COLO829 (cell line): ENCODE results near the gene SPATC1L.
"Not testable (repeated sequence)": the region's sequence is repeated elsewhere in the genome, so short reads cannot be mapped to it uniquely, and the experiment has no call there.

Experiments
- DNase-seq: peaks from one replicate; pipeline ENCODE4 v3.0.0; 2012; ENCODE audit warnings: low spot score

The SPATC1L gene

GRCh38 chr21:46183337-46183909, 836 bp downstream of the SPATC1L start:
- DNase-seq, result not testable (repeated sequence)

- no peak for DNase-seq
These were observed 1.5 kb downstream of the SPATC1L start for GRCh38 chr21:46182548-46183336.

GRCh38 chr21:46181953-46182547, 2.2 kb downstream of the SPATC1L start:
- no peak for DNase-seq

GRCh38 chr21:46181436-46181835, 2.8 kb downstream of the SPATC1L start:
- DNase-seq, result no peak

GRCh38 chr21:46180778-46181391, 3.4 kb downstream of the SPATC1L start:
- DNase-seq, result no peak

- DNase-seq, result no peak
These were observed 4.1 kb downstream of the SPATC1L start for GRCh38 chr21:46180079-46180722.

GRCh38 chr21:46179708-46180078, 4.6 kb downstream of the SPATC1L start:
- DNase-seq, result no peak

- DNase-seq, result no peak
These were observed 5.3 kb downstream of the SPATC1L start for GRCh38 chr21:46178961-46179360.

GRCh38 chr21:46176443-46177129, 7.7 kb downstream of the SPATC1L start:
- not testable (repeated sequence) for DNase-seq

- DNase-seq, result no peak
These were observed 10.7 kb downstream of the SPATC1L start for GRCh38 chr21:46173573-46173972.

- no peak for DNase-seq
These were observed 11.3 kb downstream of the SPATC1L start for GRCh38 chr21:46172863-46173528.

GRCh38 chr21:46171996-46172862, 12.0 kb downstream of the SPATC1L start:
- DNase-seq, result no peak

- DNase-seq, result no peak
These were observed 12.7 kb downstream of the SPATC1L start for GRCh38 chr21:46171585-46171984.

- DNase-seq, result not testable (repeated sequence)
These were observed 13.6 kb downstream of the SPATC1L start for GRCh38 chr21:46170436-46171193.

- no peak for DNase-seq
These were observed 15.4 kb downstream of the SPATC1L start for GRCh38 chr21:46168659-46169386.

GRCh38 chr21:46168238-46168637, 16.0 kb downstream of the SPATC1L start:
- DNase-seq, result no peak

- DNase-seq, result no peak
These were observed 19.2 kb downstream of the SPATC1L start for GRCh38 chr21:46165098-46165497.

- DNase-seq, result no peak
These were observed 20.9 kb downstream of the SPATC1L start for GRCh38 chr21:46163380-46163779.
